K562 (cell line): ENCODE measurements around the gene AQP5. TPM values are rescaled to one million over a fixed set of nuclear protein-coding genes. Genes with fewer than 3 reads are reported as not detected.

Experiments
- ATAC-seq: fragments of 200-7000 bp; cut with Tn5 transposase; 3 replicates; pipeline ENCODE4 v1.9.1; 2020; ENCODE audit warnings: moderate library complexity
- BruUV-seq: library from RNA; stranded (reverse); fragments of 400-500 nt; replicated peaks from 2 replicates; lab custom pipeline; 2021; lab: Mats Ljungman, UMichigan
- CTCF ChIA-PET: fragments of 300-600 bp; formaldehyde crosslinking; extraction: SDS; loops from one replicate; lab custom pipeline; 2021; ENCODE audit warnings: low intra/inter-chr PET ratio; lab: Yijun Ruan, JAX
- POLR2A ChIA-PET: fragments of 300-600, 350-650 bp; sonication (Branson Sonifier 250); formaldehyde crosslinking; extraction: SDS; loops from one replicate; lab custom pipeline; 2021; ENCODE audit warnings: antibody characterized with exemption, inconsistent platforms; lab: Yijun Ruan, JAX
- DNase-seq, 4 experiments: peaks; one replicate each; pipeline versions ENCODE4 v3.0.0 to v3.0.0-alpha.2; 2011 to 2018; ENCODE audit warnings: low spot score in 3 of 4, mixed read lengths in 3 of 4; ENCODE audit errors: extremely low read depth in 1 of 4
- FAIRE-seq: peaks from 2 replicates; lab custom pipeline; 2011; peaks lifted over from hg19 to GRCh38; lab: Jason Lieb, UNC
- H2AFZ ChIP-seq: 2 replicates; pipeline ENCODE4 v1.6.0; 2011; ENCODE audit warnings: low read depth, low read length, control low read depth, inconsistent platforms
- H3K27ac ChIP-seq: fragments of 200-600 bp; 3 replicates; pipeline ENCODE4 v1.8.0; 2011; ENCODE audit warnings: low read depth, mild to moderate bottlenecking, control low read depth, inconsistent platforms, low read length, moderate library complexity, mixed read lengths; ENCODE audit errors: extremely low read depth
- H3K27me3 ChIP-seq, 2 experiments: fragments of 300-600 bp in 1 of 2; 2 replicates in 1 of 2; 3 replicates in 1 of 2; pipeline versions ENCODE4 v1.6.0 to v1.8.0; 2011; ENCODE audit warnings: inconsistent platforms in 2 of 2, low read length in 2 of 2, mild to moderate bottlenecking in 1 of 2, mixed read lengths in 1 of 2, moderate library complexity in 1 of 2; ENCODE audit not compliant: control insufficient read depth in 2 of 2, insufficient read depth in 2 of 2
- H3K36me3 ChIP-seq: fragments of 300-600 bp; 3 replicates; pipeline ENCODE4 v1.8.0; 2011; ENCODE audit warnings: mild to moderate bottlenecking, low read length, inconsistent platforms; ENCODE audit not compliant: control insufficient read depth, insufficient read depth
- H3K4me1 ChIP-seq, 2 experiments: fragments of 200-600 bp in 1 of 2; replicated peaks in 1 of 2; 2 replicates in 1 of 2; 3 replicates in 1 of 2; pipeline versions ENCODE4 v1.5.1 to v1.8.0; 2011; ENCODE audit warnings: inconsistent platforms in 2 of 2, low read length in 2 of 2, mild to moderate bottlenecking in 1 of 2, mixed read lengths in 1 of 2, moderate library complexity in 1 of 2; ENCODE audit not compliant: control insufficient read depth in 2 of 2, insufficient read depth in 2 of 2
- H3K4me2 ChIP-seq: 2 replicates; pipeline ENCODE4 v1.6.1; 2011; ENCODE audit warnings: low read length, control low read depth, inconsistent platforms, mixed read lengths; ENCODE audit not compliant: insufficient read depth
- H3K4me3 ChIP-seq: fragments of 200-600 bp; sonication (generic), shearing (Covaris generic); 2 replicates; pipeline ENCODE4 v1.5.1; 2016; ENCODE audit warnings: control low read depth, inconsistent platforms
- H3K79me2 ChIP-seq: fragments of 200-600 bp; 3 replicates; pipeline ENCODE4 v1.8.0; 2011; ENCODE audit warnings: low read length, inconsistent platforms; ENCODE audit not compliant: control insufficient read depth, insufficient read depth
- H3K9ac ChIP-seq, 2 experiments: 2 replicates each; pipeline versions ENCODE4 v1.6.0 to v1.6.1; 2011; ENCODE audit warnings: low read depth in 2 of 2, low read length in 2 of 2, control low read depth in 1 of 2, inconsistent platforms in 1 of 2, mild to moderate bottlenecking in 1 of 2, mixed read lengths in 1 of 2; ENCODE audit not compliant: insufficient read depth in 1 of 2
- H3K9me1 ChIP-seq: one replicate; pipeline ENCODE4 v1.6.0; 2011; ENCODE audit warnings: inconsistent platforms, mild to moderate bottlenecking, low read length, moderate library complexity; ENCODE audit not compliant: control insufficient read depth, insufficient read depth
- H3K9me3 ChIP-seq: replicated peaks from 2 replicates; pipeline ENCODE4 v1.5.1; 2011; ENCODE audit warnings: low read depth, low read length, inconsistent platforms; ENCODE audit not compliant: control insufficient read depth, insufficient read depth
- H4K20me1 ChIP-seq: replicated peaks from 2 replicates; pipeline ENCODE4 v1.6.1; 2011; ENCODE audit warnings: low read length, inconsistent platforms, mixed read lengths; ENCODE audit not compliant: control insufficient read depth, insufficient read depth
- NFIC ChIP-seq: fragments of 450-650 bp; IDR thresholded peaks from 2 replicates; pipeline ENCODE4 v1.6.1; 2017; ENCODE audit warnings: mild to moderate bottlenecking, inconsistent platforms
- ZNF780A ChIP-seq: fragments of 250-450 bp; sonication (Bioruptor Pico); IDR thresholded peaks from 2 replicates; pipeline ENCODE4 v1.5.0; 2021; ENCODE audit warnings: mild to moderate bottlenecking
- WGBS: fragments of 100-300 bp; shearing (Covaris generic); methylation state at CpG from one replicate; pipeline ENCODE4 v1.1.6; 2016; ENCODE audit warnings: low coverage, mixed read lengths; ENCODE audit not compliant: insufficient coverage; ENCODE audit errors: missing lambda C conversion rate; 5-methylcytosine and 5-hydroxymethylcytosine counted together
- in situ Hi-C: fragments of 300-500 bp; cut with MboI; formaldehyde crosslinking; loops from 4 replicates; pipeline ENCODE4 v1.15.0; 2018; ENCODE audit warnings: inconsistent platforms, mixed read lengths
- intact Hi-C: fragments of 100-400 bp; cut with micrococcal nuclease; formaldehyde crosslinking; loops from 2 replicates; pipeline ENCODE4 v1.14.2; 2022
- polyA plus RNA-seq, 8 experiments: library from polyadenylated mRNA; depleted of rRNA in 4 of 8; stranded (reverse) in 5 of 8; unstranded in 3 of 8; fragments of >200 nt; fragmentation: Nextera tagmentation in 2 of 8; fragmentation: Illumina TruSeq in 1 of 8; extraction: Ambion mirVana in 2 of 8; extraction: Trizol in 1 of 8; gene quantifications; 2 replicates each; pipeline versions ENCODE4 v1.2.1 to v1.2.3, GENCODE V29; 2011 to 2014; ENCODE audit warnings: inconsistent platforms in 1 of 8, missing spikeins in 1 of 8
- total RNA-seq, 7 experiments: library from RNA; depleted of rRNA in 6 of 7; stranded (reverse); fragments of >200 nt in 6 of 7; fragmentation: Illumina TruSeq in 2 of 7; extraction: Trizol in 2 of 7; gene quantifications; 2 replicates each; pipeline versions ENCODE4 v1.2.1 to v1.2.3, GENCODE V29; 2011 to 2021; ENCODE audit warnings: low replicate concordance in 1 of 7

AQP5 gene
- total and polyA plus RNA-seq, 9 of the 15 experiments (the other 6 are each of a cell fraction or from before 2014, with no cell fraction given), result not detected

DNA sequence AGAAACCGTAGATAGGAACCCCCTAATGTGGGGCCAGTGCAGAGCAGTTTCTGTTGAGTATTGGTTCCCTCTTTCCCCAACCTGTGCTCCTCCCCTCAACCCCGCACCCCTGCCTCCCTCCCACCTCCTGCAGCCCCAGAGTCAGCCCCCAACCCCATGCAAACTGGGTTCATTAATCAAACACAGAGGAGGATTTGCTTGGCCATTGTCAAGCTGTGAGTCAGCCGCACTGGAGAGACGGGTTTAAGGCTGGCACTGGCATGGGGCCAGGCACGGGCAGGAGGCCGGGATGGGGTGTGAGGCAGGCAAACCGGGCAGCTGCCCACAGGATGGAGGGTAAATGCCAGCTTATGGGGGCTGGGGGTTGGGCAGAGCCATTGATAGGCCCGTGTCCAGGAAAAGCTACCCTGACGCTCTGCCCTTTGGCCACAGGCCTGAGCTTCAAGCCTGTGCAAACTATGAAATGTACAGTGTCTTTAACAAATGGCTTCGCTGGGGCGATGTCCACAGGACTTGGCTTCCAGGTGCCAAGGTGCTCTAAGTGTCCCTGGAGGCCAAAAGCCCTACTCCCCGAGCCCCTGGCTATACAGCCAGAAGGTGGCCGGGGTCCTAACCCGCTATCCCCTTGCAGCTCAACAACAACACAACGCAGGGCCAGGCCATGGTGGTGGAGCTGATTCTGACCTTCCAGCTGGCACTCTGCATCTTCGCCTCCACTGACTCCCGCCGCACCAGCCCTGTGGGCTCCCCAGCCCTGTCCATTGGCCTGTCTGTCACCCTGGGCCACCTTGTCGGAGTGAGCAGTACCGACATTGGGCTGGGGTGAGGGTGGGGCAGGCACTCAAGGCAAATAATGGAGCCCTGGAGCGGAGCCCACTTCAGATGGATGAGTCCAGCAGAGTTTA, 1.4 kb downstream of the AQP5 start:
- Histone ChIP-seq H2AFZ (no peak overlapping the region), H3K9me3 (no peaks in the 10 kb centered on the region), H3K79me2 (no peaks in the 10 kb centered on the region), H3K4me2 (no peak overlapping the region), H4K20me1 (no peaks in the 10 kb centered on the region), H3K4me3 (no peak overlapping the region), H3K4me1 (peaks cover 12 to 28% of the 10 kb centered on the region in 2 experiments; a peak in 4 of 5 replicates), H3K36me3 (no peaks in the 10 kb centered on the region), H3K9ac (no peak overlapping the region; a peak in 1 of 4 replicates), H3K27me3 (peaks cover 0 to 34% of the 10 kb centered on the region in 2 experiments; a peak in 4 of 5 replicates), H3K27ac (no peak overlapping the region), H3K9me1 (no peaks in the 10 kb centered on the region)
- in situ Hi-C loops, result loop anchor here (5.0 kb wide), 1 partner anchor 96 kb away; no protein-coding TSS in a partner anchor
- DNase-seq (no peak), ATAC-seq (no peak), FAIRE-seq (no peak)
- intact Hi-C loops, result no loop called here
- 20% methylated on average over 21 of the region's 21 CpGs for WGBS
- CTCF ChIA-PET, result interaction anchor here (0.7 kb wide), 1 partner anchor 210 kb away, joined by 3 read pairs; no protein-coding TSS in a partner anchor
- POLR2A ChIA-PET, result interaction anchor here (0.6 to 0.8 kb wide), 2 partner anchors 23 to 120 kb away, joined by 3 read pairs; no protein-coding TSS in a partner anchor
- no peak for TF ChIP-seq ZNF780A (CRISPR knock-in tag)
- peak; percentile 66 for TF ChIP-seq NFIC
- no TSS peak for BruUV-seq
